ENCODE results near the gene LAMB2.

GRCh38 chr3:49173116-49173791 lies 40.4 kb upstream of the LAMB2 start:
- TF ChIP-seq CTCF (IDR thresholded peaks at IDR 0.05; ENCODE audit: insufficient read depth, low read length) (no peak), POLR2AphosphoS5 (IDR thresholded peaks at IDR 0.05; ENCODE audit: low read depth) (no peak), GABPA (IDR thresholded peaks at IDR 0.05; ENCODE audit: low read depth) (no peak), REST (IDR thresholded peaks at IDR 0.05; ENCODE audit: insufficient replicate concordance, low read depth) (no peak)
